Measurements from ENCODE around the gene CTBP2.

Gene CTBP2

GRCh38 chr10:125177641-125178640 is 17.6 kb upstream of the CTBP2 start:
- no peak overlapping the region for H3K4me3 ChIP-seq (ENCODE audit: low read length)
- peaks cover 20% of the 10 kb centered on the region for H3K27me3 ChIP-seq (replicated peaks; ENCODE audit: control insufficient read depth, insufficient read depth, low read length)
- H3K4me1 ChIP-seq (ENCODE audit: control insufficient read depth, insufficient read depth, low read length): no peaks in the 10 kb centered on the region
- DNase-seq (ENCODE audit: low read depth): no peak
- H3K9ac ChIP-seq (ENCODE audit: low read length): no peak overlapping the region
- no peaks in the 10 kb centered on the region for H3K9me3 ChIP-seq (ENCODE audit: control insufficient read depth, low read length)
- no peaks in the 10 kb centered on the region for H3K36me3 ChIP-seq (ENCODE audit: control insufficient read depth, insufficient read depth, low read length, severe bottlenecking)

DNA sequence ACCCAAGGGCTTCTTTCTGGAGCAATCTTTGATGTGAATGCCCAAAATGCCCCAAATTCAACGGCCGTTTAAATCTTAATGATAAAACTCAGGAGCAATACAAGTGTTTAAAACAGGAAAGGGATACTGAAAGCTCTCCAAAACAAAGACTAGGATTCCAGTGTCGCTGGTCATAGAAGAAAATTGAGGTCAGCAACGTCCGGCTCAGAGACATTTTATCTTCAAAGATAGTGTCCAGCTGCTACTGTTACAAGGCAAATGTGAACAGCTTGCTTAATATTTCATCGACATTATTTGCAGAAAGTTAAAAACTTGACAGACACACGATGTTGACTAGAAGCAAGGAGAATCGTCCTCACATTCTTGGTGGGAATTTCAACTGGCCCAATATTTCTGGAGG is 15.4 kb upstream of the CTBP2 start:
- peaks cover 20% of the 10 kb centered on the region for H3K27me3 ChIP-seq (replicated peaks; ENCODE audit: control insufficient read depth, insufficient read depth, low read length)
- no peaks in the 10 kb centered on the region for H3K4me1 ChIP-seq (ENCODE audit: control insufficient read depth, insufficient read depth, low read length)
- H3K9ac ChIP-seq (ENCODE audit: low read length): no peak overlapping the region
- H3K9me3 ChIP-seq (ENCODE audit: control insufficient read depth, low read length): no peaks in the 10 kb centered on the region
- no peak overlapping the region for H3K4me3 ChIP-seq (ENCODE audit: low read length)
- DNase-seq (ENCODE audit: low read depth): no peak
- H3K36me3 ChIP-seq (ENCODE audit: control insufficient read depth, insufficient read depth, low read length, severe bottlenecking): no peaks in the 10 kb centered on the region

- H3K4me1 ChIP-seq (ENCODE audit: control insufficient read depth, insufficient read depth, low read length): no peaks in the 10 kb centered on the region
- no peak for DNase-seq (ENCODE audit: low read depth)
- no peaks in the 10 kb centered on the region for H3K36me3 ChIP-seq (ENCODE audit: control insufficient read depth, insufficient read depth, low read length, severe bottlenecking)
- no peak overlapping the region for H3K4me3 ChIP-seq (ENCODE audit: low read length)
- H3K9ac ChIP-seq (ENCODE audit: low read length): no peak overlapping the region
- H3K27me3 ChIP-seq (replicated peaks; ENCODE audit: control insufficient read depth, insufficient read depth, low read length): peaks cover 30% of the 10 kb centered on the region
- H3K9me3 ChIP-seq (ENCODE audit: control insufficient read depth, low read length): no peaks in the 10 kb centered on the region
Measured at GRCh38 chr10:125174360-125174759, 14.0 kb upstream of the CTBP2 start.

DNA sequence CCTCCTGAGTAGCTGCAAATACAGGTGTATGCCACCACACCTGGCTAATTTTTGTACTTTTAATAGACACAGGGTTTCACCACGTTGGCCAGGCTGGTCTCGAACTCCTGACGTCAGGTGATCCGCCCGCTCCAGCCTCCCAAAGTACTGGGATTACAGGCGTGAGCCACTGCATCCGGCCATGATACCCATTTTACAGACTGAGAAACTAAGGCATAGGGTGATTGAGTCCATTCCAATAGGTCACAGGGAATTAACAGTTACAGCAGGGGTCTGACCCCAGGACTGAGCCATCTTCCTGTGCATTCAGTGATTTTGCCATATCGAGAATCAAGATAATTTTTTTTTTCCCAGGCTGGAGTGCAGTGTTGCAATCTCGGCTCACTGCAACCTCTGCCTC is 12.3 kb upstream of the CTBP2 start:
- H3K4me3 ChIP-seq (ENCODE audit: low read length): no peak overlapping the region
- DNase-seq (ENCODE audit: low read depth): no peak
- no peaks in the 10 kb centered on the region for H3K4me1 ChIP-seq (ENCODE audit: control insufficient read depth, insufficient read depth, low read length)
- H3K36me3 ChIP-seq (ENCODE audit: control insufficient read depth, insufficient read depth, low read length, severe bottlenecking): no peaks in the 10 kb centered on the region
- no peak overlapping the region for H3K9ac ChIP-seq (ENCODE audit: low read length)
- H3K9me3 ChIP-seq (ENCODE audit: control insufficient read depth, low read length): no peaks in the 10 kb centered on the region
- peaks cover 30% of the 10 kb centered on the region for H3K27me3 ChIP-seq (replicated peaks; ENCODE audit: control insufficient read depth, insufficient read depth, low read length)

DNA sequence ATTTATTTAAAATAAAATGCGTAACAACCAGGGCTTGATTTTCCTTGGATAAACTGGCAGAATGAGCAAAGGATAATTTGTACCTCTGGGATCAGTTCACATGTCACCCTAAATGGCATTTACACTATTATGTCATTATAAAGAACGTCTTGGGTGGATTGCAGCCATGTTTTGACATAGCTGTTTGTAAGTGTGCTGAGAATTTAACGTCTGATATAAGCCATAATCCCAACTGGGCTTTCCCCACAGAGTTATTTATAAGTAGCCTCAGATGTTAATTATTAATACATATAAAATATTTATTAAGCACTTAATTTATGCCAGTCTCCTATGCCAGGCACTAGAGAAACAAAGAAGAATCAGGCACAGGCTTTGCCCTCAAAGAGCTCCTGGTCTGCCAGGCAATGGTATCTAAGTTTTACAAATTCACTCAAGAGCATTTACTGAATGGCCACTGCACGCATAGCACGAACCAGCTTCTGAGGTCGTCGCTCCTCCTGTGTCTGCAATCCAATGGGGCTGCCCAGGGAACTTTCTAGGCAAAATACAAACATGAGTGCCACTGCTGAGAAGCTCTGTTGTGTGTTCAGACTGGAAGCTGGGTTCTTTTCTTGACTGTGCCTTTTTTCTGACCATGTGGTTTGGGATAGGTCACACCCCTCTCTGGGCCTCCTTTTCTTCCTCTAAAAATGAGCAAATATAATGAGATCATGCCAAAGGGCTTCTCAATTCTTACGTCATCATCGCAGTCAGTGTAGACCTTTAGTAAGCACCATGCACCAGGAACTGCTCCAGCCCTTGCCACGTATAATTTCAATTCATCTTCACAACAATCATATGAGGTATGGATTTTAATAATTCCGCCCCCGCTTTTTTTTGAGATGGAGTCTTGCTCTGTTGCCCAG is 11.3 kb upstream of the CTBP2 start:
- no peaks in the 10 kb centered on the region for H3K9me3 ChIP-seq (ENCODE audit: control insufficient read depth, low read length)
- peaks cover 30% of the 10 kb centered on the region for H3K27me3 ChIP-seq (replicated peaks; ENCODE audit: control insufficient read depth, insufficient read depth, low read length)
- DNase-seq (ENCODE audit: low read depth): no peak
- no peaks in the 10 kb centered on the region for H3K4me1 ChIP-seq (ENCODE audit: control insufficient read depth, insufficient read depth, low read length)
- H3K36me3 ChIP-seq (ENCODE audit: control insufficient read depth, insufficient read depth, low read length, severe bottlenecking): no peaks in the 10 kb centered on the region
- H3K4me3 ChIP-seq (ENCODE audit: low read length): no peak overlapping the region
- H3K9ac ChIP-seq (ENCODE audit: low read length): no peak overlapping the region

DNA sequence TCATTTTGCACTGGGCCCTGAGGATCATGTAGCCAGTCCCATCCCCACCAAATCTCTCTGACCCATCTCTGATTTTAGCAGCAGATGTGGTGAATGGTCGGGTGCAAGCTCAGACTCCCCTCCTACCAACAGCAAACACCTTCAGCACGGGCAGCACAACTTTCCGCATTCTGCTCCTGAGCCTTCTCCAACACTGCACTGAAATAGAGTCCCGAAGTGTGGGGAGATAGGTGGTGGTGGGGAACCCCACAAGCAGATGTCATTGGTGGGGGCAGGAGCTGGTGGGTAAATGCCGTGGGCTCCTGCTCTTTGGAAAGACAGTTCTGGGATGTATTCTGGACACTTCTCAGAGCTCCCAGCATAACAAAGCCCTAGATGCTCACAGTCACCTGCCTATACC is 9.6 kb upstream of the CTBP2 start:
- Histone ChIP-seq H3K27me3 (replicated peaks; ENCODE audit: control insufficient read depth, insufficient read depth, low read length) (peaks cover 22% of the 10 kb centered on the region), H3K36me3 (ENCODE audit: control insufficient read depth, insufficient read depth, low read length, severe bottlenecking) (no peaks in the 10 kb centered on the region)

DNA sequence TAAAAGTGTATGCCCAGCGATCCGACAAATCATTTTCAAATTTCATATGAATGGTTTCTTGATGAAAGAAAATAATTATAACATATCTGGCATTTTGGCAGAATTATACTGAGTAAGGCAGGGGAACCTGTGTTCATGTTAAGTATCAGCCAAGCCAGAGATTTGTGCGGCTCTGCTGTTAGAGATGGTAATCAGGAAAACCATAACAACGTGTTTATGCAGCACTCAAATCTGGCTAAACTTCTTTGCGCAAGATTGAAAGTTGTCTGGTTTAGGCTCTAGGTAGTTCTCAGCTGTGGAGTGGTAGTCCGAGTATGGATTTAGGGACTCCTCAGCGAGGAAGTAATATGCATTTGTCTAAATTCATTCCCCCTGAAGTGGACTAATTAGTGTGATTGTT is 8.9 kb upstream of the CTBP2 start:
- H3K9ac ChIP-seq (ENCODE audit: low read length): no peak overlapping the region
- no peaks in the 10 kb centered on the region for H3K36me3 ChIP-seq (ENCODE audit: control insufficient read depth, insufficient read depth, low read length, severe bottlenecking)
- DNase-seq (ENCODE audit: low read depth): no peak
- H3K4me3 ChIP-seq (ENCODE audit: low read length): no peak overlapping the region
- H3K27me3 ChIP-seq (replicated peaks; ENCODE audit: control insufficient read depth, insufficient read depth, low read length): peaks cover 16% of the 10 kb centered on the region
- no peaks in the 10 kb centered on the region for H3K9me3 ChIP-seq (ENCODE audit: control insufficient read depth, low read length)
- H3K4me1 ChIP-seq (ENCODE audit: control insufficient read depth, insufficient read depth, low read length): no peaks in the 10 kb centered on the region

More for the DNA sequence above, 9.6 kb upstream of the CTBP2 start:
- Histone ChIP-seq H3K9me3 (ENCODE audit: control insufficient read depth, low read length) (no peaks in the 10 kb centered on the region), H3K4me3 (ENCODE audit: low read length) (no peak overlapping the region), H3K9ac (ENCODE audit: low read length) (no peak overlapping the region), H3K4me1 (ENCODE audit: control insufficient read depth, insufficient read depth, low read length) (no peaks in the 10 kb centered on the region)
- DNase-seq (ENCODE audit: low read depth): no peak

DNA sequence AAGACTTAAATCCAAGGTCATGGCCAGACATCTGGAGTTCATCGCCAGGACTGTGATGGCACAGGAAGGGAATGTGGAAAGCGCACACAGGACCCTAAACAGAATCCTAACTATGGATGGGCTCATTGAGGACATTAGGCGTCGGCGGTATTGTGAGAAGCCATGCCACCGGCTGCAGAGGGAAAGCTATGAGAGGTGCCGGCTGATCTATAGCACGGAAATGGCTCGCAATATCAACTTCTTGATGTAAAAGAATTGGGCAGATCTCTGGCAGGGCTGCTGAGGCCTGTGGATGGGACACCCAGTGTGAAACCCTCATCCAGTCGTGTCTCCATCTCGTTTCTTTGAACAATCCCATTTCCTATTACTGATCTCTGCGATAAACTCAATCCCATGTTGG is 6.3 kb upstream of the CTBP2 start:
- Histone ChIP-seq H3K4me3 (ENCODE audit: low read length) (no peak overlapping the region), H3K9ac (ENCODE audit: low read length) (no peak overlapping the region), H3K36me3 (ENCODE audit: control insufficient read depth, insufficient read depth, low read length, severe bottlenecking) (no peaks in the 10 kb centered on the region), H3K27me3 (replicated peaks; ENCODE audit: control insufficient read depth, insufficient read depth, low read length) (peaks cover 10% of the 10 kb centered on the region), H3K4me1 (ENCODE audit: control insufficient read depth, insufficient read depth, low read length) (peaks cover 4% of the 10 kb centered on the region), H3K9me3 (ENCODE audit: control insufficient read depth, low read length) (no peaks in the 10 kb centered on the region)
- DNase-seq (ENCODE audit: low read depth): no peak

DNA sequence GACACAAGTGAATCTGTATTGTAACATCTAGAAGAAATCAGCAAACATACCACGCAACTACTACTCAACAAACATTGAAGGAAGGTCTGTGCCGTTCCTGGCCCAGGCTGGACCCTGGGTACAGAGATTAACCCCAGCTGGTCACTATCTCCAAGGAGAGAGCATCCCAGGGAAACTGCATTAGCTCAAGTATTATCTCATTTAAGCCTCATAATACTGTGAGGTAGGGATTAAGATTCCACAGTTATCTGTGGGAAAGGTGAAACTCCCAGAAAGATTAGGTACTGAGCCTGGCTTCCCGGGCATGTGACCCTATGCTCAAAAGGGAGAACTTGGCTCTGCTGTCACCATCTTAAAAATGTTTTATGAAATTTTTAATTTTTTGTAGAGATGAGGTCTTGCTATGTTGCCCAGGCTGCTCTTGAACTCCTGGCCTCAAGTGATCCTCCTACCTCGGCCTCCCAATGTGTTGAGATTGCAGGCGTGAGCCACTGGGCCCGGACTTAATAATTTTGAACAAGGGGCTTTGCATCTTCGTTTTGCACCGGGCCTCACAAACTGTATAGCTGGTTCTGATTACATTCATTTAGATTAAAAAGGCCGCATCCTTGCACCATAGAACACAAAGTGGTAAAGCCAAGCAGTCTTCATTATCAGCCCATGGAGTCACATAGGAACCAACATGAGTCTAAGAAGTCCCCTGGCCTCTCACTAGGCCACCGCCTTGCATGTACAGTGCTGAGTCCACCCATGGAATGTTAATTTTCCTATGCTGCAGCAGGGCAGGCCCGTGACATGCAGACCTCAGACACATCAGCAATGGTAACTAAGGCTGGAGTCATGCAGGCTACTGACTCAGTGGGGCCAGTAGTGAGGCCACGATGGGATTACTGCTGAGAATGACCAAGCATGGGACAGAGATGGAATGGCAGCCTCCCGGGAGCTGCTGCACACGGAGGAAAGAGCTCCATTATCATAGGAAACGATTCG is 5.5 kb upstream of the CTBP2 start:
- Histone ChIP-seq H3K9ac (ENCODE audit: low read length) (no peak overlapping the region), H3K4me1 (ENCODE audit: control insufficient read depth, insufficient read depth, low read length) (peaks cover 4% of the 10 kb centered on the region), H3K4me3 (ENCODE audit: low read length) (no peak overlapping the region), H3K27me3 (replicated peaks; ENCODE audit: control insufficient read depth, insufficient read depth, low read length) (peaks cover 10% of the 10 kb centered on the region), H3K36me3 (ENCODE audit: control insufficient read depth, insufficient read depth, low read length, severe bottlenecking) (no peaks in the 10 kb centered on the region), H3K9me3 (ENCODE audit: control insufficient read depth, low read length) (no peaks in the 10 kb centered on the region)
- DNase-seq (ENCODE audit: low read depth): no peak

DNA sequence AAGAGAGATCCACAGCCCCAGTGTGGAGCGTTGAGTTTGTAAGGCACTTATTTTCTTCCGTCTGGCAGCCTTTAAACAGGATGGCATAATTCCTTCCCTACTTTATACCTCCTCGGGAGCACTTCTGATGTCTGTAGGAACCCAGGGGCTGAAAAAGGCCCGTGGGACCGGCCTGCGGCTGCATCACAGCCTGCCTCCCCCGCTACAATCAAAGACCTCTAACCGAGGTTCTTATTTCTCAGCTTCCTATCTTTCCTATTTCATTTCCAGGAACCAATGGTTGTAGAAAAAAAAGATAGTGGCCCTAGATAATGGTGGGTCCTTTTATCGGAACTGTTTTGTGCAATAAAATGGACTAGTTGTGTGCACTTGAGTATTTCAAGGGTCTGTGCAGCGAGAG is 4.1 kb upstream of the CTBP2 start:
- Histone ChIP-seq H3K9me3 (ENCODE audit: control insufficient read depth, low read length) (no peaks in the 10 kb centered on the region), H3K4me3 (ENCODE audit: low read length) (no peak overlapping the region), H3K27me3 (replicated peaks; ENCODE audit: control insufficient read depth, insufficient read depth, low read length) (peaks cover under 1% of the 10 kb centered on the region), H3K9ac (ENCODE audit: low read length) (no peak overlapping the region), H3K4me1 (ENCODE audit: control insufficient read depth, insufficient read depth, low read length) (peaks cover 4% of the 10 kb centered on the region), H3K36me3 (ENCODE audit: control insufficient read depth, insufficient read depth, low read length, severe bottlenecking) (no peaks in the 10 kb centered on the region)
- DNase-seq (ENCODE audit: low read depth): no peak

All from adipocyte (in vitro differentiated cells).